IPS DF 19.7 (cell line): ENCODE results near the gene NR1D2.
"Not testable (repeated sequence)": the region's sequence is repeated elsewhere in the genome, so short reads cannot be mapped to it uniquely, and the experiment has no call there.

ENCODE experiments used
- DNase-seq: peaks from one replicate; pipeline ENCODE4 v3.0.0-alpha.2; 2013; ENCODE audit warnings: low read depth, low spot score

NR1D2 gene

DNA sequence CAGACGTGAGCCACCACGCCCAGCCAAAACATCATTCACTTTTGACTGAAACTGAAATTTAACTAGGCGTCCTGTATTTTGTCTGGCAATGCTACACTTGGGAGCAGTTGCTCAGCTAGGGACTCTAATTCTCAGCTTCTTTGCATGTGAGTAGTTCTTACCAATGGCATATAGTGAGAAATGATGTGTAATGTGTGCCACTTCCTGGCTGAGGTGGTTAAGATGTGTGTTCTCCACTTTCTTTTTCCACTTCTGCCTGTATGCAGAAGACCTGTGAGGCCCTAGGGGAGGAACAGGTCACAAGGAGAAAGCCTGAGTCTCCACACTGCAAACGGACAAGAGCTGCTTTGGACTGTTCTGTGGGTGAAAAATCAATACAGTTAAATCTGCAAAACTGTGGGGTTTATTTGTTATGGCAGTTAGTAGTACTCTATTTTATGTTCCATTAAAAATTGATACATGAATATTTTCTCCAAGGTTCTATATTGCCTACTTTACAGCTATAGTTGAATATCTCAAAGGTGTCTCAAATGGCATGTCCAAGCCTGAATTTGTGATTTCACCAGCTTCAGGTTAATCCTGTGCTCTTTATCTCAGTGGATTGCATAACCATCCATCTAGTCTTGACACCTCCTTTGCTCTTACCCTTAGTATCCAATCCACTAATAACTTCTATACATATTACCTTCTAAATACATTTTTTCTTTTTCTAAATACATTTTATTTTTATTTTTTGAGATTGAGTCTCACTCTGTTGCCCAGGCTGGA lies 59.3 kb downstream of the NR1D2 start:
- no peak for DNase-seq

DNA sequence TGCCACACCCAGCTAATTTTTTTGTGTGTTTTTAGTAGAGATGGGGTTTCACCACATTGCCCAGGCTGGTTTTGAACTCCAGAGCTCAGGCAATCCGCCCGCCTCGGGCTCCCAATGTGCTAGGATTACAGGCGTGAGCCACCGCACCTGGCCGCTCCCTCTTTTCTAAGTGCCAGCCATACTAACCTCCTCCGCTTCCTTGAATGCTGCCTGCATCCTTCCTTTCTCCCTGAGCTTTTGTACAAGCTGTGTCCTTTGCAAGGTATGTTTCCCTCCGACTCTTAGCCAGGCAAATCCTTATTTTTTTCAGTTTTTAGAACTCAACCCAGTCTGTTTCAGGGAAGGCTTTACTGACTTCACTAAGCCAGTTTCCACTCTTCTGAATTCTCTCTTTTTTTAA lies 60.6 kb downstream of the NR1D2 start:
- DNase-seq = no peak

DNA sequence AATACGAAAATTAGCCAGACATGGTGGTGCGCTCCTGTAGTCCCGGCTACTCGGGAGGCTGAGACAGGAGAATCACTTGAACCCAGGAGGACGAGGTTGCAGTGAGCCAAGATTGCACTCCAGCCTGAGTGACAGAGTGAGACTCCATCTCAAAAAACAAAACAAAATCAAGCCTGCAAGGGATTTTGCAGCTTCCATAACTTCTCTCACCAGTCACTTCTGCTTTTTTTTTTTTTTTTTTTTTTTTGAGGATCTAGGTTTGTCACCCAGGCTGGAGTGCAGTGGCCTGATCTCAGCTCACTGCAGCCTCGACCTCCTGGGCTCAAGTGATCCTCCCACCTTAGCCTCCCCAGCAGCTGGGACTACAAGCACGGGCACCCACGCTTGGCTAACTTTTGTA lies 65.7 kb downstream of the NR1D2 start:
- not testable (repeated sequence) for DNase-seq

DNA sequence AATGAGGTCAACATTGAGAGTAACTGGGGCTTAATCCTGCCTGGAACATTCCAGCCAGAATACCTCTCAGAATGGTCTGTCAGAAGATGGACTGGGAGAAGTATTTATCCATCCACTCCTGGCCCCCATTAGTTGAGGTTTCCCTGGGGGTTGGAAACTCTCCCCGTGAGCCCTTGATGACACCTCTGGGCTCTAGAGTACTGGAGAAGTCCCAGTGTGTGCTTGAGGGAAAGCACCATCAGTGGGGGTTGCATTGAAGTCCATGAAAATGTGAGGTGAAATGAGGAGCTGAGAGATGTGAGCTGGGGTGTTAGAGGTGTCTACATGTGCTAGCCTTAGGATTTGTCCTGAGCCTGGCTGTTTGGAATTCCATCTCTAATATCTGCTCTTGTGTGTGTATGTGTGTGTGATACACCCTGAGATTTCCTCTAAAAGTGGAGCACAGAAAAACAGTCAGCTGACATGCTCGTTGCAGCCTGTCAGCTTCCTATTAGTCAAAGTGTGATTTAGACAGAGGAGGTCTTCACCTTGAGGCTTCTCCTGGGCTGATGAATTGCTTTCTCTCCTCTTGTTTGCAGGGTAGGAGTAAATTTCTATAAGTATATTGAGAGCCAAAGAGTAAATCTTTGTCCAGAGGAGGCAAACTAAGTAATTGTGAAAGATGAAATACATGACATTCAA lies 67.6 kb downstream of the NR1D2 start:
- DNase-seq = no peak

DNA sequence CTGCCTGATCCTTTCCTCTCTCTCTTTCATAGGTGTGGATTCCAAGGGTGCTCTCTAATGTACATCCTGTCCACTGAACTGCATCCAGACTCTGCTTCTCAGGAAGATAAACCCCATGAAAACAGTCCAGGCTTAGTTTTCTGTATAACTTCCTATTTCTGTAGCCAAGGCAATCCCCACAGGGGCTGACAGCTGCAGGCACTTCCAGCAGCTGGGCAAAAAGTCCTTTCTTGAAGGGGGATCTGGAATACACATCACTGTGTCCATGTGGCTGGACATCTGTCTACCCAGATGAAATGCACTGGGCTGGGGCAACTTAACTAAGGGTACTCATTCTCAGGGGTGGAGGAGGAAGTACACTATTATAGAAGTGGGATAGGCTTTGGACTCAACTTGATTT lies 72.2 kb downstream of the NR1D2 start:
- DNase-seq = no peak

DNA sequence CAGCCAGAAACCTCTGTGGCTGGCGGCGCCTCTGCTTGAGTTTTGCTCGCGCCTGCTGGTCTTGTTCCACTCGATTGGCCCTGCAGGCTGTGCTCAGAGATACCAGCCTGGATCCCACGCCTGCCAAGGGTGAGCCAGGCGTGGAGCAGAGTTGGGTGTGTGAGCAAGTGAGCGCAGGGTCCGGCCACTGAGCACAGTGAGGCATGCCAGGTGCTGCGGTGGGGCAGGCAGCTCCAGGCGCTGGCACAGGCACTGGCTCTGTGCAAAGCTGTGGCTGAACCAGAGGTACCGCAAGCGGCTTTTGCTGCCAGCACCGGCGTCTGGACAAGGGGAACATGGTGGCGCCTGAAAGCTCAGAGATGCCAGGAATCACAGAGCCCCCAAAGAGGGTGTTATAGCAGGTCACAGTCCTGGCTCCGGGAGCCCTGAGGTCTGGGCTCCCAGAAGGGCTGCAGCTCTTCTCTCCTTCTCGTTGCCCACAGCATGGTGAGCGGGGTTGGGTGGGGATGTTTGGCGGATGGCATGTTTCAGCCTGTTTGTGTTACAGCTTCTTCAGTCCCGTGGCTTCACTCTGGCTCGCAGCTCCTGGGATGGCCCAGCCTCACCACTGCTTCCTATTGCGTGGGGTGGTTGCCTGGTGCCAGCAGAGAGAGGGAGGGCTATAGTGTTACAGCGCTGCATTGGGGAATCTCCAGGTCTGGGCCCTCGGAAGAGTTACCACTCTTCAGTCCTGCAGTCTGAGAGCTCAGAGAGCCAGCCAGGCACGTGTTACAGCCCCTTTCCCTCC lies 73.9 kb downstream of the NR1D2 start:
- no peak for DNase-seq

DNA sequence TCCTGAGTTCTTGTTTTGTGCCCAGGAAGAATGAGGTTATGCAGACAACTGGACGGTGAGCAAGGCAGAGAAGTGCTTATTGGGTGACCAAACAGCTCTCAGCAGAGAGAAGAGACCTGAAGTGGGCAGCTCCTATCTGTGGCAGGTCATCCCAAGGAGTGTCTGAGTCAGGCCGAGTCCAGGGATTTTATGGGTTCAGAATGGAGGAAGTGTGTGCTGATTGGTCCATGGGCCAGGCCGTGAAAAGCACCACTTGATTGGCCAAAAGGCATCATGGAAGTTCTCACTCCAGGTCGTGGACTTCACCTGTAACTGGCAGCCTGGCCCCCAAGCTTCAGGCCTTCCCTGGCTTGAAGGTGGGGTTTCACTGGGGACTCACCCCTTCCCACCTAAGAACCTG lies 74.5 kb downstream of the NR1D2 start:
- no peak for DNase-seq

DNA sequence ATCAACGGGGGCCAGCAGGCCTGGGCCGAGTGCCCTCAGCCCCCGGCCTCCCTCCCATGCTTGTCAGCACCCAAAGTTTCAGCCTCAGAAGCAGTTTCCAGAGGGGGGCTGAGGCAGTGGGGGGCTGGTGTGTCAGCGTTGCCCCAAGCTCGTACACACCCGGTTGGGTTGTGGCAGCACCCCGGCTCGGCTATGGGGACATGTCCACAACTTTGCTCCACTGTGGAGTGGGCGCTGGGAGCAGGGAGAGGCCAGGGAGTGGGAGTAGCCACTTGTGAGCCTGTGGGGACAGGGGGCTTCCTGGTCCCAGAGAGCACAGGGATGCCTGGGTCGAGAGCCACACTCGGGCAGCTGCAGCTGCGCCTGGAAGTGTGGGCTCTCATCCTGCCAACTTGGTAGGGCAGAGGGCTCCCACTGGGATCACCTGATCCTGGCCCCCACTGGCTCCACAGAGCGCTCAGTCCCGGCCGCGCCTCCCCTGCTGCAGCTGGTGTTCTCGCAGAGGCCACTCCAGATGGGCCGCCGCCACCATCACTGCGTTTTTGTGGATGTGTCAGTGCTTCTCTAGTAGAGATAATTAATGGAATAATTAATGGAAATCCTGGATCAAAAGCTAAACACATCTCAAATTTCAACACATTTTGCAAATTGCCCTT lies 75.1 kb downstream of the NR1D2 start:
- DNase-seq = no peak

DNA sequence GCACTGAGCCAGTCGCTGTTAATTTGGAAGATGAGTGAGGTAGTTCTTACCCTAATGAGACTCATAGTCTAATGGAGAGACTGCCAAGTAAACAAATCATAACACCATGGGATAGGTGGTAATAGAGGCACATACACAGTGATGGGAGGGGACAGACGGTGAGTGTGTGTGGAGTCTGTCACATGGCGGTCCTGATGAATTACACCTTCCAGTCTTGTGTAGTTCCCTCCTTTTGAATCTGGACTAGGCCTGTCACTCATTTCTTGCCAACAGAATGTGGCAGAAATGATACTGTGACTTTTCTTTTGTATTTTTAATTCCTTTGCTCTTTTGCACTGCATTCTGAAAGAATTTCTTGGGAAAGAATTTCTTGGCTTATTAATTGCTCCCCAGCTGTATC lies 78.1 kb downstream of the NR1D2 start:
- DNase-seq = no peak

DNA sequence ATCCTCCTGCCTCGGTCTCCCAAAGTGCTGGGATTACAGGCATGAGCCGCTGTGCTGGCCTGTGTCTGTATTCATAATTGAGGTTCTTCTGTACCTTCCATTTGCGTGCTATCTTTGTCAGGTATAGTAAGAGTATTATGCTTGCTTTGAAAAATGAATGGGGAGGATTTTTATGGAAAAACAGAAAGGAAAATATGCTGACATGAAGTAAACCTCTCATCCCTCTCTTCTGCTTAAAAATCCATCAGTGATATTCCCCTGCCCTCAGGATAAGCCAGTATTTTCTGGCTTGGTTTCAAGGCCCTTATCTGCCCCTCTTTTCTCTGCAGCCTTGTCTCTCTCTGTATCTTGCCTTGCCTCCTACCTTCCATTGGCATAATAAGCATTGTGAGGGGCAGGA lies 80.7 kb downstream of the NR1D2 start:
- DNase-seq = no peak

DNA sequence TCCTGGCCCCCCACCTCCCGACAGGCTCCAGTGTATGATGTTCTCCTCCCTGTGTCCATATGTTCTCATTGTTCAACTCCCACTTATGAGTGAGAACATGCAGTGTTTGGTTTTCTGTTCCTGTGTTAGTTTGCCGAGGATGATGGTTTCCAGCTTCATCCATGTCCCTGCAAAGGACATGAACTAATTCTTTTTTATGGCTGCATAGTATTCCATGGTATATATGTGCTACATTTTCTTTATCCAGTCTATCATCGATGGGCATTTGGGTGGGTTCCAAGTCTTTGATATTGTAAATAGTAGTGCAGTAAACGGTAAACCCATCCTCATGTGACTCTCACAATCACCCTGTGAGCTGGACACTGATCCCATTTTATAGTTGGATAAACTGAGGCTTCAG lies 81.6 kb downstream of the NR1D2 start:
- not testable (repeated sequence) for DNase-seq

DNA sequence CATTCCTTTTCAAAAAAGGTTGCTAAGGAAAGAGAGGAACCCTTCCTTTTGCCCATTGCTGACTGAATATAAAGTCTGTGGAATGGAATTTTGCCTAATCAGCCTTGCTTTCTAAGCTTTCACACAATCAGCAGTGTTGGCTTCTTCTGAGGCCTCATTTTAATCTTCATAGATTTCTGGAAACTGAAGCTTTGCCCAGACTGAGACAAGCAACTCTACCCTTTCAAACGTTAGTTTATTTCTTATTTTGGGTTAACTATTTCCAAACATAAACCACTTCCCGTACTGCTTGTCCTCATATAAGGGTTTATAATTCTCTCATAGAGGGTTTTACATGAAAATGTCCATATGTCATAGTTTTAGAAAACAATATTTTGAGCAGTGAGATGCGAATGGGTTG lies 82.9 kb downstream of the NR1D2 start:
- DNase-seq = no peak
